Measurements from ENCODE around the gene PTGER3. TPM values are rescaled to one million over a fixed set of nuclear protein-coding genes. Genes with fewer than 3 reads are reported as not detected.

PTGER3 gene
- not detected for polyA plus RNA-seq (2012; ENCODE audit: low read depth, missing spikeins)

- peak; percentile 23 for DNase-seq (ENCODE audit: insufficient read length, low spot score)
- FAIRE-seq, result no peak
- TF ChIP-seq SPI1 (IDR thresholded peaks at IDR 0.05; ENCODE audit: low read depth, low read length), result no peak
- TF ChIP-seq POLR2AphosphoS5 (IDR thresholded peaks at IDR 0.05; ENCODE audit: low read depth, low read length), result no peak
- no peak for TF ChIP-seq PAX5 (IDR thresholded peaks at IDR 0.05; ENCODE audit: insufficient read depth, low read length, severe bottlenecking)
- TF ChIP-seq TAF1 (IDR thresholded peaks at IDR 0.05; ENCODE audit: low read depth, low read length), result no peak
- TF ChIP-seq POLR2A (IDR thresholded peaks at IDR 0.05; ENCODE audit: low read depth, low read length), result no peak
- TF ChIP-seq POU2F2 (IDR thresholded peaks at IDR 0.05; ENCODE audit: low read depth, low read length), result no peak
These were observed at the start of gene PTGER3 for GRCh38 chr1:71047635-71048607. Gene PTGER3, minus strand, starts transcription at chr1:71047816. Its CDS starts 239 bp downstream, at chr1:71047577.

GRCh38 chr1:71094913-71095312 lies 47.3 kb upstream of the PTGER3 start:
- no peak for FAIRE-seq
- TF ChIP-seq POLR2AphosphoS5 (IDR thresholded peaks at IDR 0.05; ENCODE audit: low read depth, low read length) (no peak), POLR2A (IDR thresholded peaks at IDR 0.05; ENCODE audit: low read depth, low read length) (no peak), PAX5 (IDR thresholded peaks at IDR 0.05; ENCODE audit: insufficient read depth, low read length, severe bottlenecking) (no peak), TAF1 (IDR thresholded peaks at IDR 0.05; ENCODE audit: low read depth, low read length) (no peak), POU2F2 (IDR thresholded peaks at IDR 0.05; ENCODE audit: low read depth, low read length) (no peak)
- DNase-seq (ENCODE audit: insufficient read length, low spot score), result no peak

- DNase-seq (ENCODE audit: insufficient read length, low spot score) (no peak), FAIRE-seq (no peak)
- TF ChIP-seq TAF1 (IDR thresholded peaks at IDR 0.05; ENCODE audit: low read depth, low read length) (no peak), POLR2A (IDR thresholded peaks at IDR 0.05; ENCODE audit: low read depth, low read length) (no peak), POLR2AphosphoS5 (IDR thresholded peaks at IDR 0.05; ENCODE audit: low read depth, low read length) (no peak), PAX5 (IDR thresholded peaks at IDR 0.05; ENCODE audit: insufficient read depth, low read length, severe bottlenecking) (no peak)
These were observed 46.3 kb upstream of the PTGER3 start for GRCh38 chr1:71093938-71094337.

GRCh38 chr1:71089536-71090270 lies 42.1 kb upstream of the PTGER3 start:
- DNase-seq (ENCODE audit: insufficient read length, low spot score) (no peak), FAIRE-seq (no peak)
- no peak for TF ChIP-seq TAF1 (IDR thresholded peaks at IDR 0.05; ENCODE audit: low read depth, low read length)
- TF ChIP-seq POU2F2 (IDR thresholded peaks at IDR 0.05; ENCODE audit: low read depth, low read length), result no peak
- no peak for TF ChIP-seq SPI1 (IDR thresholded peaks at IDR 0.05; ENCODE audit: low read depth, low read length)
- TF ChIP-seq POLR2AphosphoS5 (IDR thresholded peaks at IDR 0.05; ENCODE audit: low read depth, low read length), result no peak
- TF ChIP-seq POLR2A (IDR thresholded peaks at IDR 0.05; ENCODE audit: low read depth, low read length), result no peak

- FAIRE-seq (no peak), DNase-seq (ENCODE audit: insufficient read length, low spot score) (no peak)
- no peak for TF ChIP-seq POLR2A (IDR thresholded peaks at IDR 0.05; ENCODE audit: low read depth, low read length)
- TF ChIP-seq PAX5 (IDR thresholded peaks at IDR 0.05; ENCODE audit: insufficient read depth, low read length, severe bottlenecking), result no peak
- no peak for TF ChIP-seq POU2F2 (IDR thresholded peaks at IDR 0.05; ENCODE audit: low read depth, low read length)
- no peak for TF ChIP-seq POLR2AphosphoS5 (IDR thresholded peaks at IDR 0.05; ENCODE audit: low read depth, low read length)
- no peak for TF ChIP-seq TAF1 (IDR thresholded peaks at IDR 0.05; ENCODE audit: low read depth, low read length)
- TF ChIP-seq SPI1 (IDR thresholded peaks at IDR 0.05; ENCODE audit: low read depth, low read length), result no peak
These were observed 41.1 kb upstream of the PTGER3 start for GRCh38 chr1:71088645-71089287.

- DNase-seq (ENCODE audit: insufficient read length, low spot score) (no peak), FAIRE-seq (no peak)
- TF ChIP-seq POLR2A (IDR thresholded peaks at IDR 0.05; ENCODE audit: low read depth, low read length), result no peak
- TF ChIP-seq SPI1 (IDR thresholded peaks at IDR 0.05; ENCODE audit: low read depth, low read length), result no peak
- no peak for TF ChIP-seq TAF1 (IDR thresholded peaks at IDR 0.05; ENCODE audit: low read depth, low read length)
- TF ChIP-seq POLR2AphosphoS5 (IDR thresholded peaks at IDR 0.05; ENCODE audit: low read depth, low read length), result no peak
These were observed 40.1 kb upstream of the PTGER3 start for GRCh38 chr1:71087713-71088112.

- TF ChIP-seq POLR2A (IDR thresholded peaks at IDR 0.05; ENCODE audit: low read depth, low read length), result no peak
- TF ChIP-seq TAF1 (IDR thresholded peaks at IDR 0.05; ENCODE audit: low read depth, low read length), result no peak
- TF ChIP-seq PAX5 (IDR thresholded peaks at IDR 0.05; ENCODE audit: insufficient read depth, low read length, severe bottlenecking), result no peak
- TF ChIP-seq SPI1 (IDR thresholded peaks at IDR 0.05; ENCODE audit: low read depth, low read length), result no peak
- no peak for TF ChIP-seq POU2F2 (IDR thresholded peaks at IDR 0.05; ENCODE audit: low read depth, low read length)
- no peak for TF ChIP-seq POLR2AphosphoS5 (IDR thresholded peaks at IDR 0.05; ENCODE audit: low read depth, low read length)
- no peak for DNase-seq (ENCODE audit: insufficient read length, low spot score)
- peak; percentile 72 for FAIRE-seq
These were observed 39.4 kb upstream of the PTGER3 start for GRCh38 chr1:71087060-71087459.

- DNase-seq (ENCODE audit: insufficient read length, low spot score) (no peak), FAIRE-seq (no peak)
- TF ChIP-seq SPI1 (IDR thresholded peaks at IDR 0.05; ENCODE audit: low read depth, low read length), result no peak
- no peak for TF ChIP-seq POLR2A (IDR thresholded peaks at IDR 0.05; ENCODE audit: low read depth, low read length)
- TF ChIP-seq POU2F2 (IDR thresholded peaks at IDR 0.05; ENCODE audit: low read depth, low read length), result no peak
- no peak for TF ChIP-seq TAF1 (IDR thresholded peaks at IDR 0.05; ENCODE audit: low read depth, low read length)
- no peak for TF ChIP-seq POLR2AphosphoS5 (IDR thresholded peaks at IDR 0.05; ENCODE audit: low read depth, low read length)
These were observed 38.7 kb upstream of the PTGER3 start for GRCh38 chr1:71086331-71086730.

GRCh38 chr1:71083271-71083670 lies 35.7 kb upstream of the PTGER3 start:
- FAIRE-seq (no peak), DNase-seq (ENCODE audit: insufficient read length, low spot score) (no peak)
- TF ChIP-seq TAF1 (IDR thresholded peaks at IDR 0.05; ENCODE audit: low read depth, low read length) (no peak), SPI1 (IDR thresholded peaks at IDR 0.05; ENCODE audit: low read depth, low read length) (no peak), POU2F2 (IDR thresholded peaks at IDR 0.05; ENCODE audit: low read depth, low read length) (no peak)

All from GM12891 (cell line).